ENCODE measurements around the gene LRMDA.

The LRMDA gene

GRCh38 chr10:75470901-75471300 is 39.5 kb downstream of the LRMDA start:
- no peak for DNase-seq (ENCODE audit: extremely low read depth, low read depth)
- TF ChIP-seq, protein P1, sequence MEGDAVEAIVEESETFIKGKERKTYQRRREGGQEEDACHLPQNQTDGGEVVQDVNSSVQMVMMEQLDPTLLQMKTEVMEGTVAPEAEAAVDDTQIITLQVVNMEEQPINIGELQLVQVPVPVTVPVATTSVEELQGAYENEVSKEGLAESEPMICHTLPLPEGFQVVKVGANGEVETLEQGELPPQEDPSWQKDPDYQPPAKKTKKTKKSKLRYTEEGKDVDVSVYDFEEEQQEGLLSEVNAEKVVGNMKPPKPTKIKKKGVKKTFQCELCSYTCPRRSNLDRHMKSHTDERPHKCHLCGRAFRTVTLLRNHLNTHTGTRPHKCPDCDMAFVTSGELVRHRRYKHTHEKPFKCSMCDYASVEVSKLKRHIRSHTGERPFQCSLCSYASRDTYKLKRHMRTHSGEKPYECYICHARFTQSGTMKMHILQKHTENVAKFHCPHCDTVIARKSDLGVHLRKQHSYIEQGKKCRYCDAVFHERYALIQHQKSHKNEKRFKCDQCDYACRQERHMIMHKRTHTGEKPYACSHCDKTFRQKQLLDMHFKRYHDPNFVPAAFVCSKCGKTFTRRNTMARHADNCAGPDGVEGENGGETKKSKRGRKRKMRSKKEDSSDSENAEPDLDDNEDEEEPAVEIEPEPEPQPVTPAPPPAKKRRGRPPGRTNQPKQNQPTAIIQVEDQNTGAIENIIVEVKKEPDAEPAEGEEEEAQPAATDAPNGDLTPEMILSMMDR (IDR thresholded peaks at IDR 0.05; ENCODE audit: low read depth, low read length), result no peak

DNA sequence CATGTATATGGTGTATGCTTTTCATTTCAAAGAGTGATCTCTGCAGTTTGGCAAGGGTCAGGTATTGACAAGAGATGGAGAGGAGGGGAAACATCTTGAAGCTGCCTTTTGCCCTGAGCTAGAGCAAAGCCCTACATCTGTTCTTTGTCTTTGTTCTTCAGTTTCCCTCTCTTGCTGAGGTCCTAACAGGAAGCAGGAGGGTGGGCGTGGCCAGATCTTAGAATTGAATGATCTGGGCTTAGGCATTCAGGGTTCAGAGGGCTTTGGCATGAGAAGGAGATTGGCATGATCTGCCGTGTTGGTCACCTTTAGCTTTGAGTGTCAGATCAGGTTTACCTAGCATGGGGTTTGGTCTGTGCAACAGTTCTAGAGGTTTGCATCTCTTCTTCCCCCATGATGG is 41.3 kb downstream of the LRMDA start:
- no peak for DNase-seq (ENCODE audit: extremely low read depth, low read depth)
- TF ChIP-seq, protein P1 (IDR thresholded peaks at IDR 0.05; ENCODE audit: low read depth, low read length), result no peak

- no peak for DNase-seq (ENCODE audit: extremely low read depth, low read depth)
- TF ChIP-seq, protein P1 (IDR thresholded peaks at IDR 0.05; ENCODE audit: low read depth, low read length), result no peak
These were observed 42.7 kb downstream of the LRMDA start for GRCh38 chr10:75474106-75474505.

GRCh38 chr10:75475460-75476182 is 44.2 kb downstream of the LRMDA start:
- TF ChIP-seq, protein P1 (IDR thresholded peaks at IDR 0.05; ENCODE audit: low read depth, low read length), result no peak
- peak; percentile 20 for DNase-seq (ENCODE audit: extremely low read depth, low read depth)

- TF ChIP-seq, protein P1 (IDR thresholded peaks at IDR 0.05; ENCODE audit: low read depth, low read length), result no peak
- DNase-seq (ENCODE audit: extremely low read depth, low read depth), result no peak
These were observed 45.1 kb downstream of the LRMDA start for GRCh38 chr10:75476569-75476968.

DNA sequence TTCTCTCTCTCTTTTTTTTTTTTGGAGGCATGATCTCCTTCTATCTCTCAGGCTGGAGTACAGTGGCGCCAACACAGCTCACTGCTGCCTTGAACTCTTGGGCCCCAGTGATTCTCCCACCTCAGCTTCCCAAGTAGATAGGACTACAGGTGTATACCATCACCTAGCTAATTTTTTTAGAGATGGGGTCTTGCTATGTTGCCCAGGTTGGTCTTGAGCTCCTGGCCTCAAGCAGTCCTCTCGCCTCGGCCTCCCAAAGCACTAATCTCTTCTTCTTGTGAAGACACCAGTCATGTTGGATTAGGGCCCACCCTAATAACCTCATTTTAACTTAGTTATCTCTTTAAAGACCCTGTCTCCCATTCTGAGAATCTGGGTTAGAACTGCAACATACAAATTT is 45.6 kb downstream of the LRMDA start:
- DNase-seq (ENCODE audit: extremely low read depth, low read depth), result no peak
- TF ChIP-seq, protein P1 (IDR thresholded peaks at IDR 0.05; ENCODE audit: low read depth, low read length), result no peak

- TF ChIP-seq, protein P1 (IDR thresholded peaks at IDR 0.05; ENCODE audit: low read depth, low read length), result no peak
- no peak for DNase-seq (ENCODE audit: extremely low read depth, low read depth)
These were observed 46.3 kb downstream of the LRMDA start for GRCh38 chr10:75477680-75478079.

All from AG09319 (cell line).